OCI-LY7 (cell line): ENCODE data around the gene COL11A2.

ENCODE experiments used
- EZH2phosphoT487 ChIP-seq: fragments of 200-600 bp; sonication (generic); IDR thresholded peaks from 2 replicates; pipeline ENCODE4 v1.6.1; 2018; ENCODE audit warnings: low read depth, borderline replicate concordance, mild to moderate bottlenecking, mixed run types, antibody characterized with exemption, low read length, moderate library complexity, mixed read lengths
- TF ChIP-seq, protein P1 (sequence below): fragments of 200-600 bp; sonication (generic); conservative IDR thresholded peaks from 2 replicates; pipeline ENCODE4 v1.5.1; 2014; ENCODE audit warnings: mild to moderate bottlenecking, antibody characterized with exemption, low read length, moderate library complexity, mixed read lengths

DNA sequence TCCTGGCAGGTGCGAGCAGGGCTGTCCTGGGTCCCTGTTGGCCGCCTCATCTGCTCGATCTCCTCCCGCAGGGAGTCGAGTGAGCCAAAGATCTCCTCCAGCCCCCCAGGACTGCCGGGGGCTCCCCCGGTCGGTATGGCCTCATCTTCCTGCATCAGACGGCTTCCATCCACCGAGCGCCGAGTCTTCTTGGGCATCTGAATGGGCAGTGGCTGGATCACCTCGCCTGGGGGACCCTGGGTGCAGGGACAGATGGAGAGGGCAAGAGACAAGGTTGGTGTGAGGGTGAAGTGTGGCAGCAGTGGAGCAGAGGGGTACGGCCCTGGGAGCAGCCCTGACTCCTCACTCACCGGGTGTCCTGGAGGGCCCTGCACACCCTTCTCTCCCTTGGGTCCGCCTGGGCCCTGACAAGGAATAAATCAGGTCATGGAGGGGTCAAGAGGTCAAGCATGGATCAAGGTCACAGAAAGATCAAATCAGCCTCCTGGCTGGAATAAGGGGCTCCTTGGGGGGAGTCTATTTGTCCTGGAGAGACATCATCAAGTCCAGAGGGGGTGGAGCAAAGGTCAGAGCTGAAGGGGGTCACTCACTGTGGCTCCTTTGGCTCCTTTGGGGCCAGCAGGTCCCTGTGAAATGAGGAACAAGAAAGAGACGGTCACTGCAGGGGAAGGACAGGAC lies 26.5 kb downstream of the COL11A2 start:
- TF ChIP-seq, protein P1, sequence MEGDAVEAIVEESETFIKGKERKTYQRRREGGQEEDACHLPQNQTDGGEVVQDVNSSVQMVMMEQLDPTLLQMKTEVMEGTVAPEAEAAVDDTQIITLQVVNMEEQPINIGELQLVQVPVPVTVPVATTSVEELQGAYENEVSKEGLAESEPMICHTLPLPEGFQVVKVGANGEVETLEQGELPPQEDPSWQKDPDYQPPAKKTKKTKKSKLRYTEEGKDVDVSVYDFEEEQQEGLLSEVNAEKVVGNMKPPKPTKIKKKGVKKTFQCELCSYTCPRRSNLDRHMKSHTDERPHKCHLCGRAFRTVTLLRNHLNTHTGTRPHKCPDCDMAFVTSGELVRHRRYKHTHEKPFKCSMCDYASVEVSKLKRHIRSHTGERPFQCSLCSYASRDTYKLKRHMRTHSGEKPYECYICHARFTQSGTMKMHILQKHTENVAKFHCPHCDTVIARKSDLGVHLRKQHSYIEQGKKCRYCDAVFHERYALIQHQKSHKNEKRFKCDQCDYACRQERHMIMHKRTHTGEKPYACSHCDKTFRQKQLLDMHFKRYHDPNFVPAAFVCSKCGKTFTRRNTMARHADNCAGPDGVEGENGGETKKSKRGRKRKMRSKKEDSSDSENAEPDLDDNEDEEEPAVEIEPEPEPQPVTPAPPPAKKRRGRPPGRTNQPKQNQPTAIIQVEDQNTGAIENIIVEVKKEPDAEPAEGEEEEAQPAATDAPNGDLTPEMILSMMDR: no peak
- no peak for TF ChIP-seq EZH2phosphoT487
